ENCODE data around the gene RAX2. TPM values are rescaled to one million over a fixed set of nuclear protein-coding genes. Genes with fewer than 3 reads are reported as not detected.

RAX2 gene
- total and polyA plus RNA-seq, 2 donors from 2014 or later = not detected

GRCh38 chr19:3768748-3769099 is 3.3 kb downstream of the RAX2 start:
- H3K9me3 ChIP-seq (ENCODE audit: control insufficient read depth in 2 of 3, insufficient read depth in 1 of 3, low read length in 3 of 3) = no peaks in the 10 kb centered on the region
- H3K4me1 ChIP-seq (ENCODE audit: control insufficient read depth in 2 of 3, insufficient read depth in 2 of 3, low read depth in 1 of 3, low read length in 3 of 3) = no peaks in the 10 kb centered on the region
- no peak overlapping the region for H3K4me3 ChIP-seq (ENCODE audit: low read length in 3 of 3)
- no peak for TF ChIP-seq CTCF (IDR thresholded peaks at IDR 0.05; ENCODE audit: borderline replicate concordance, extremely low read depth, insufficient read depth)
- peaks cover 0 to 9% (median 2%) of the 10 kb centered on the region in 3 donors for H3K36me3 ChIP-seq (ENCODE audit: control insufficient read depth in 2 of 3, insufficient read depth in 3 of 3, low read length in 3 of 3)
- no peak overlapping the region for H3K9ac ChIP-seq (ENCODE audit: low read length in 3 of 3)
- FAIRE-seq (no peak), DNase-seq (peak in 1 of 5 donors; percentile 66)
- intact Hi-C loops (cut with DNase I) = no loop called here
- H3K27me3 ChIP-seq (ENCODE audit: control insufficient read depth, insufficient read depth, low read length) = no peaks in the 10 kb centered on the region
- H3K27ac ChIP-seq (ENCODE audit: low read depth in 2 of 2, low read length in 2 of 2) = no peak overlapping the region

- Histone ChIP-seq H3K4me3 (ENCODE audit: low read length in 3 of 3) (no peak overlapping the region), H3K9ac (ENCODE audit: low read length in 3 of 3) (no peak overlapping the region), H3K36me3 (ENCODE audit: control insufficient read depth in 2 of 3, insufficient read depth in 3 of 3, low read length in 3 of 3) (peaks cover 0 to 9% (median 2%) of the 10 kb centered on the region in 3 donors), H3K4me1 (ENCODE audit: control insufficient read depth in 2 of 3, insufficient read depth in 2 of 3, low read depth in 1 of 3, low read length in 3 of 3) (peaks cover 0 to 2% (median 0%) of the 10 kb centered on the region in 3 donors), H3K27ac (ENCODE audit: low read depth in 2 of 2, low read length in 2 of 2) (no peak overlapping the region), H3K27me3 (ENCODE audit: control insufficient read depth, insufficient read depth, low read length) (no peaks in the 10 kb centered on the region), H3K9me3 (ENCODE audit: control insufficient read depth in 2 of 3, insufficient read depth in 1 of 3, low read length in 3 of 3) (no peaks in the 10 kb centered on the region)
- no peak for FAIRE-seq
- intact Hi-C loops (cut with DNase I) = no loop called here
- peak in 1 of 5 donors; percentile 66 for DNase-seq
- TF ChIP-seq CTCF (IDR thresholded peaks at IDR 0.05; ENCODE audit: borderline replicate concordance, extremely low read depth, insufficient read depth) = no peak
Observed at GRCh38 chr19:3768015-3768747, 3.8 kb downstream of the RAX2 start.

DNA sequence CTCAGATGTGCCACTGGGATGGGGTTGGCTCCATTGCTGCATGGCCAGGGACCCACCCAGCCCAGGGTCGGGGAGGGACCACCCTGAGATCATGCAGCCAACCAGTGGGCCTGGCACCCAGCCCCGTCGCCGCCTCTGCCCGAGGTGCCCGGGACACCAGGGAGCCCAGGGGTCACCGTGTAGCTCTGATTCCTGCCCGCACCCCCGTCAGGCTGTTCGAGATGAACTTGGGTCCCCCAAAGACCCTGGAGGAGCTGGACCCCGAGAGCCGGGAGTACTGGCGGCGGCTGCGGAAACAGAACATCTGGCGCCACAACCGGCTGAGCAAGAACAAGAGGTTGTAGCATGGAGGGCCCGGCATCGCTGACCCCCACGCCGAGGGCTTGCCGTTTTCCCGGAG is 5.0 kb downstream of the RAX2 start:
- FAIRE-seq (no peak), DNase-seq (no peak)
- peaks cover 0 to 9% (median 2%) of the 10 kb centered on the region in 3 donors for H3K36me3 ChIP-seq (ENCODE audit: control insufficient read depth in 2 of 3, insufficient read depth in 3 of 3, low read length in 3 of 3)
- no peak overlapping the region for H3K27ac ChIP-seq (ENCODE audit: low read depth in 2 of 2, low read length in 2 of 2)
- H3K9me3 ChIP-seq (ENCODE audit: control insufficient read depth in 2 of 3, insufficient read depth in 1 of 3, low read length in 3 of 3) = no peaks in the 10 kb centered on the region
- TF ChIP-seq CTCF (IDR thresholded peaks at IDR 0.05; ENCODE audit: borderline replicate concordance, extremely low read depth, insufficient read depth) = no peak
- H3K4me1 ChIP-seq (ENCODE audit: control insufficient read depth in 2 of 3, insufficient read depth in 2 of 3, low read depth in 1 of 3, low read length in 3 of 3) = peaks cover 0 to 7% (median 0%) of the 10 kb centered on the region in 3 donors
- intact Hi-C loops (cut with DNase I) = no loop called here
- H3K27me3 ChIP-seq (ENCODE audit: control insufficient read depth, insufficient read depth, low read length) = no peaks in the 10 kb centered on the region
- H3K4me3 ChIP-seq (ENCODE audit: low read length in 3 of 3) = no peak overlapping the region
- no peak overlapping the region for H3K9ac ChIP-seq (ENCODE audit: low read length in 3 of 3)
